K562 (cell line): ENCODE results near the gene CUL1. TPM values are rescaled to one million over a fixed set of nuclear protein-coding genes. Genes with fewer than 3 reads are reported as not detected.
A peak's percentile ranks its signal among the peaks of the same experiment; 100 is the strongest.

Experiments
- ATF3 ChIP-seq, 2 experiments: fragments of 450-650 bp in 1 of 2; sonication (generic) in 1 of 2; formaldehyde crosslinking in 1 of 2; IDR thresholded peaks in 1 of 2; conservative IDR thresholded peaks in 1 of 2; 2 replicates each; pipeline versions ENCODE4 v1.6.1 to v1.8.1; 2016 to 2023; ENCODE audit warnings: mild to moderate bottlenecking in 2 of 2, moderate library complexity in 2 of 2, inconsistent platforms in 1 of 2, missing genetic modification reagents in 1 of 2
- CBX5 ChIP-seq: IDR thresholded peaks from 2 replicates; pipeline ENCODE4 v1.6.1; 2014; ENCODE audit warnings: low read depth, borderline replicate concordance
- CREB1 ChIP-seq, 2 experiments: sonication (generic) in 1 of 2; formaldehyde crosslinking in 1 of 2; IDR thresholded peaks; 2 replicates each; pipeline versions ENCODE4 v1.6.1 to v1.8.0; 2012 to 2022; ENCODE audit warnings: inconsistent platforms in 1 of 2, mild to moderate bottlenecking in 1 of 2, missing genetic modification reagents in 1 of 2, moderate library complexity in 1 of 2
- HIVEP1 ChIP-seq: fragments of 250-450 bp; sonication (Bioruptor Pico); IDR thresholded peaks from 2 replicates; pipeline ENCODE4 v1.4.0; 2020; ENCODE audit warnings: mild to moderate bottlenecking
- IFI16 ChIP-seq: fragments of 250-450 bp; sonication (Bioruptor Pico); IDR thresholded peaks from 2 replicates; pipeline ENCODE4 v2.1.2; 2022; ENCODE audit warnings: mild to moderate bottlenecking, inconsistent platforms
- KLF16 ChIP-seq: IDR thresholded peaks from 2 replicates; pipeline ENCODE4 v1.6.1; 2016; ENCODE audit warnings: antibody characterized with exemption
- PHTF2 ChIP-seq: fragments of 250-450 bp; sonication (Bioruptor Pico); IDR thresholded peaks from 2 replicates; pipeline ENCODE4 v1.5.0; 2021; ENCODE audit warnings: mild to moderate bottlenecking
- PRPF4 ChIP-seq: fragments of 200-400 bp; formaldehyde crosslinking; IDR thresholded peaks from one replicate; pipeline ENCODE4 v1.6.1; 2017; ENCODE audit warnings: low read length, low read depth, mild to moderate bottlenecking; ENCODE audit not compliant: insufficient read depth, poor library complexity, severe bottlenecking
- TCF3 ChIP-seq: sonication (generic); formaldehyde crosslinking; IDR thresholded peaks from 2 replicates; pipeline ENCODE4 v1.4.0; 2020; ENCODE audit warnings: mild to moderate bottlenecking, missing genetic modification reagents
- TFE3 ChIP-seq: fragments of 450-650 bp; formaldehyde crosslinking; IDR thresholded peaks from 2 replicates; pipeline ENCODE4 v1.4.0; 2020; ENCODE audit warnings: mild to moderate bottlenecking, mixed read lengths
- TRIM25 ChIP-seq: fragments of 450-650 bp; IDR thresholded peaks from 2 replicates; pipeline ENCODE4 v1.7.0; 2016; ENCODE audit warnings: borderline replicate concordance
- WHSC1 ChIP-seq: IDR thresholded peaks from one replicate; pipeline ENCODE4 v1.6.1; 2012; ENCODE audit warnings: low read length, control low read depth, inconsistent platforms
- XRCC3 ChIP-seq: fragments of 450-650 bp; IDR thresholded peaks from 2 replicates; pipeline ENCODE4 v1.6.1; 2017; ENCODE audit warnings: mild to moderate bottlenecking, moderate library complexity
- ZBTB9 ChIP-seq: fragments of 450-650 bp; formaldehyde crosslinking; IDR thresholded peaks from 2 replicates; pipeline ENCODE4 v1.4.0; 2020; ENCODE audit warnings: mild to moderate bottlenecking, moderate library complexity
- ZC3H4 ChIP-seq: sonication (generic); formaldehyde crosslinking; IDR thresholded peaks from 2 replicates; pipeline ENCODE4 v1.9.0; 2021; ENCODE audit warnings: missing genetic modification reagents, borderline replicate concordance
- ZNF224 ChIP-seq: sonication (generic); formaldehyde crosslinking; IDR thresholded peaks from 2 replicates; pipeline ENCODE4 v1.8.0; 2022; ENCODE audit warnings: mild to moderate bottlenecking, missing genetic modification reagents
- ZNF512 ChIP-seq: IDR thresholded peaks from 2 replicates; pipeline ENCODE4 v1.6.1; 2016; ENCODE audit warnings: missing genetic modification characterization, missing compliant biosample characterization
- ZNF717 ChIP-seq: fragments of 250-450 bp; sonication (Bioruptor Pico); IDR thresholded peaks from 2 replicates; pipeline ENCODE4 v1.5.0; 2021
- ZNF780A ChIP-seq: fragments of 250-450 bp; sonication (Bioruptor Pico); IDR thresholded peaks from 2 replicates; pipeline ENCODE4 v1.5.0; 2021; ENCODE audit warnings: mild to moderate bottlenecking
- ZSCAN32 ChIP-seq: fragments of 450-650 bp; formaldehyde crosslinking; IDR thresholded peaks from 2 replicates; pipeline ENCODE4 v1.4.0; 2020; ENCODE audit warnings: mild to moderate bottlenecking, moderate library complexity
- polyA plus RNA-seq, 8 experiments: library from polyadenylated mRNA; depleted of rRNA in 4 of 8; stranded (reverse) in 5 of 8; unstranded in 3 of 8; fragments of >200 nt; fragmentation: Nextera tagmentation in 2 of 8; fragmentation: Illumina TruSeq in 1 of 8; extraction: Ambion mirVana in 2 of 8; extraction: Trizol in 1 of 8; gene quantifications; 2 replicates each; pipeline versions ENCODE4 v1.2.1 to v1.2.3, GENCODE V29; 2011 to 2014; ENCODE audit warnings: inconsistent platforms in 1 of 8, missing spikeins in 1 of 8
- total RNA-seq, 7 experiments: library from RNA; depleted of rRNA in 6 of 7; stranded (reverse); fragments of >200 nt in 6 of 7; fragmentation: Illumina TruSeq in 2 of 7; extraction: Trizol in 2 of 7; gene quantifications; 2 replicates each; pipeline versions ENCODE4 v1.2.1 to v1.2.3, GENCODE V29; 2011 to 2021; ENCODE audit warnings: low replicate concordance in 1 of 7

The CUL1 gene
- total and polyA plus RNA-seq, 9 of the 15 experiments (the other 6 are each of a cell fraction or from before 2014, with no cell fraction given), result 31.5 to 107 (median 96.5) TPM

GRCh38 chr7:148699024-148699781, 500 bp downstream of the CUL1 start (continued):
- TF ChIP-seq TRIM25, result no peak
- no peak for TF ChIP-seq ATF3 (IDR thresholded peaks at IDR 0.05)
- TF ChIP-seq ATF3 (CRISPR knock-in tag; conservative IDR thresholded peaks at IDR 0.05), result peak; percentile 72
- TF ChIP-seq IFI16 (CRISPR knock-in tag), result no peak
- no peak for TF ChIP-seq WHSC1
- 0 out of 2 replicates have a peak, but pooled peaks have one; percentile 0 for TF ChIP-seq TCF3 (CRISPR knock-in tag)
- TF ChIP-seq CREB1 (IDR thresholded peaks at IDR 0.05), result peak; percentile 11; the same call in 1 of the 2 replicates
- no peak for TF ChIP-seq CREB1 (CRISPR knock-in tag; IDR thresholded peaks at IDR 0.05)
- no peak; the same call in 1 of the 2 replicates for TF ChIP-seq ZNF224 (CRISPR knock-in tag)
- TF ChIP-seq HIVEP1 (CRISPR knock-in tag), result no peak
- TF ChIP-seq ZNF717 (CRISPR knock-in tag), result no peak
- TF ChIP-seq PRPF4, result no peak
- TF ChIP-seq KLF16, result no peak
- peak; percentile 88; the same call in 1 of the 2 replicates for TF ChIP-seq ZBTB9 (CRISPR knock-in tag)
- TF ChIP-seq ZNF780A (CRISPR knock-in tag), result no peak
- TF ChIP-seq PHTF2 (CRISPR knock-in tag), result no peak
- TF ChIP-seq ZNF512, result no peak
- 0 out of 2 replicates have a peak, but pooled peaks have one; percentile 31 for TF ChIP-seq ZSCAN32 (CRISPR knock-in tag)
- no peak for TF ChIP-seq TFE3
- TF ChIP-seq ZC3H4, result peak; percentile 85; the same call in 1 of the 2 replicates
- 0 out of 2 replicates have a peak, but pooled peaks have one; percentile 27 for TF ChIP-seq CBX5
- no peak for TF ChIP-seq XRCC3
